HEK293 (cell line): ENCODE results near the gene LPCAT1.

Experiments
- CTCF ChIA-PET: fragments of 350-600 bp; formaldehyde crosslinking; extraction: SDS; loops from one replicate; lab custom pipeline; 2021; ENCODE audit warnings: antibody characterized with exemption; lab: Yijun Ruan, JAX
- POLR2A ChIA-PET: fragments of 300-600 bp; formaldehyde crosslinking; extraction: SDS; loops from one replicate; lab custom pipeline; 2020; ENCODE audit warnings: antibody characterized with exemption, inconsistent platforms; lab: Yijun Ruan, JAX
- H3K27ac ChIP-seq: fragments of 200-500 bp; sonication (Bioruptor generic); 2 replicates; pipeline ENCODE4 v1.5.1; 2014; ENCODE audit warnings: low read depth, low read length, control low read depth, inconsistent platforms; ENCODE audit errors: extremely low read depth
- H3K36me3 ChIP-seq, 2 experiments: fragments of 200-500 bp in 1 of 2; sonication (Bioruptor generic) in 1 of 2; 1 replicate in 1 of 2; 2 replicates in 1 of 2; pipeline ENCODE4 v1.5.1; 2014 to 2017; ENCODE audit warnings: inconsistent platforms in 2 of 2, low read length in 2 of 2; ENCODE audit not compliant: control insufficient read depth in 2 of 2, insufficient read depth in 1 of 2
- H3K4me1 ChIP-seq: fragments of 200-500 bp; sonication (Bioruptor generic); 2 replicates; pipeline ENCODE4 v1.5.1; 2014; ENCODE audit warnings: mild to moderate bottlenecking, low read length, inconsistent platforms; ENCODE audit not compliant: control insufficient read depth, insufficient read depth
- H3K4me3 ChIP-seq: 2 replicates; pipeline ENCODE4 v1.5.1; 2011; ENCODE audit warnings: low read depth, mild to moderate bottlenecking, control low read depth, low read length, moderate library complexity
- H3K9me3 ChIP-seq: fragments of 200-500 bp; sonication (Bioruptor generic); 2 replicates; pipeline ENCODE4 v1.5.1; 2014; ENCODE audit warnings: low read depth, low read length, inconsistent platforms; ENCODE audit not compliant: control insufficient read depth, insufficient read depth
- BCL11A ChIP-seq: fragments of 450-650 bp; formaldehyde crosslinking; IDR thresholded peaks from 2 replicates; pipeline ENCODE4 v1.5.1; 2016; ENCODE audit warnings: low read depth, missing biosample characterization, missing genetic modification characterization
- BCL11B ChIP-seq: fragments of 450-650 bp; formaldehyde crosslinking; IDR thresholded peaks from 2 replicates; pipeline ENCODE4 v1.5.1; 2016; ENCODE audit warnings: low read depth, missing biosample characterization, missing genetic modification characterization
- GLIS1 ChIP-seq: fragments of 450-650 bp; formaldehyde crosslinking; IDR thresholded peaks from 2 replicates; pipeline ENCODE4 v1.5.1; 2016; ENCODE audit warnings: missing biosample characterization, missing genetic modification characterization
- INSM2 ChIP-seq: fragments of 450-650 bp; formaldehyde crosslinking; IDR thresholded peaks from 2 replicates; pipeline ENCODE4 v1.5.1; 2016; ENCODE audit warnings: missing biosample characterization, missing genetic modification characterization
- MYNN ChIP-seq: fragments of 450-650 bp; formaldehyde crosslinking; IDR thresholded peaks from 2 replicates; pipeline ENCODE4 v1.5.1; 2016; ENCODE audit warnings: missing biosample characterization, missing genetic modification characterization, borderline replicate concordance
- ZBTB10 ChIP-seq: fragments of 450-650 bp; formaldehyde crosslinking; IDR thresholded peaks from 2 replicates; pipeline ENCODE4 v1.5.1; 2016; ENCODE audit warnings: missing biosample characterization, missing genetic modification characterization
- ZBTB17 ChIP-seq: fragments of 450-650 bp; formaldehyde crosslinking; IDR thresholded peaks from 2 replicates; pipeline ENCODE4 v1.5.1; 2016; ENCODE audit warnings: missing biosample characterization, missing genetic modification characterization
- ZBTB20 ChIP-seq: fragments of 450-650 bp; formaldehyde crosslinking; IDR thresholded peaks from 2 replicates; pipeline ENCODE4 v1.5.1; 2016; ENCODE audit warnings: missing biosample characterization, missing genetic modification characterization
- ZFP37 ChIP-seq: fragments of 450-650 bp; formaldehyde crosslinking; IDR thresholded peaks from 2 replicates; pipeline ENCODE4 v1.5.1; 2016; ENCODE audit warnings: missing biosample characterization, missing genetic modification characterization
- ZIC2 ChIP-seq: fragments of 450-650 bp; formaldehyde crosslinking; IDR thresholded peaks from 2 replicates; pipeline ENCODE4 v1.5.1; 2016; ENCODE audit warnings: missing biosample characterization, missing genetic modification characterization
- ZNF148 ChIP-seq: fragments of 450-650 bp; formaldehyde crosslinking; IDR thresholded peaks from 2 replicates; pipeline ENCODE4 v1.5.0; 2017; ENCODE audit warnings: missing biosample characterization, missing genetic modification characterization, borderline replicate concordance
- ZNF211 ChIP-seq: fragments of 450-650 bp; formaldehyde crosslinking; IDR thresholded peaks from 2 replicates; pipeline ENCODE4 v1.5.1; 2016; ENCODE audit warnings: low read depth, missing biosample characterization, missing genetic modification characterization
- ZNF23 ChIP-seq: fragments of 450-650 bp; formaldehyde crosslinking; IDR thresholded peaks from 2 replicates; pipeline ENCODE4 v1.5.1; 2016; ENCODE audit warnings: missing biosample characterization, missing genetic modification characterization, borderline replicate concordance
- ZNF274 ChIP-seq, 2 experiments: fragments of 200-500 bp in 1 of 2; fragments of 450-650 bp in 1 of 2; sonication (Bioruptor generic) in 1 of 2; formaldehyde crosslinking in 1 of 2; IDR thresholded peaks; 2 replicates each; pipeline versions ENCODE4 v1.5.1 to v1.6.1; 2014 to 2016; ENCODE audit warnings: borderline replicate concordance in 1 of 2, inconsistent platforms in 1 of 2, low read length in 1 of 2, missing biosample characterization in 1 of 2, missing genetic modification characterization in 1 of 2
- ZNF335 ChIP-seq: fragments of 450-650 bp; formaldehyde crosslinking; conservative IDR thresholded peaks from 2 replicates; pipeline ENCODE4 v1.5.1; 2016; ENCODE audit warnings: missing biosample characterization, missing genetic modification characterization
- ZNF341 ChIP-seq: fragments of 450-650 bp; formaldehyde crosslinking; IDR thresholded peaks from 2 replicates; pipeline ENCODE4; 2016; ENCODE audit warnings: low read depth, missing biosample characterization, missing genetic modification characterization
- ZNF398 ChIP-seq: fragments of 450-650 bp; formaldehyde crosslinking; IDR thresholded peaks from 2 replicates; pipeline ENCODE4 v1.5.1; 2017; ENCODE audit warnings: missing biosample characterization, missing genetic modification characterization
- ZNF529 ChIP-seq: fragments of 450-650 bp; formaldehyde crosslinking; IDR thresholded peaks from 2 replicates; pipeline ENCODE4 v1.5.1; 2017; ENCODE audit warnings: missing genetic modification characterization, missing biosample characterization; ENCODE audit not compliant: insufficient replicate concordance
- ZNF600 ChIP-seq: fragments of 450-650 bp; formaldehyde crosslinking; IDR thresholded peaks from 2 replicates; pipeline ENCODE4 v1.5.1; 2016; ENCODE audit warnings: missing biosample characterization, missing genetic modification characterization
- ZSCAN23 ChIP-seq: fragments of 450-650 bp; formaldehyde crosslinking; IDR thresholded peaks from 2 replicates; pipeline ENCODE4 v1.5.1; 2016; ENCODE audit warnings: missing biosample characterization, missing genetic modification characterization
- ZSCAN30 ChIP-seq: fragments of 450-650 bp; IDR thresholded peaks from 2 replicates; pipeline ENCODE4 v1.5.1; 2018; ENCODE audit warnings: missing biosample characterization, mild to moderate bottlenecking, missing genetic modification characterization, moderate library complexity

Gene LPCAT1

GRCh38 chr5:1525624-1526189, 1.9 kb upstream of the LPCAT1 start:
- Histone ChIP-seq H3K9me3 (no peaks in the 10 kb centered on the region), H3K4me3 (no peak overlapping the region), H3K27ac (no peak overlapping the region), H3K36me3 (peaks cover 6 to 11% of the 10 kb centered on the region in 2 experiments), H3K4me1 (peaks cover 20% of the 10 kb centered on the region)
- CTCF ChIA-PET, result no interaction called here
- POLR2A ChIA-PET, result no interaction called here
- TF ChIP-seq ZIC2 (no peak), ZBTB10 (tag by site-specific recombination) (no peak), ZNF23 (tag by site-specific recombination) (no peak), ZNF529 (no peak)

- no peak overlapping the region for H3K4me3 ChIP-seq
- POLR2A ChIA-PET, result interaction anchor here (1.3 kb wide), 1 partner anchor 69 kb away, joined by 3 read pairs; no protein-coding TSS in a partner anchor
- no peak overlapping the region for H3K27ac ChIP-seq
- H3K9me3 ChIP-seq, result no peaks in the 10 kb centered on the region
- peaks cover 13 to 15% of the 10 kb centered on the region in 2 experiments for H3K36me3 ChIP-seq
- TF ChIP-seq ZNF211 (tag by site-specific recombination) (no peak), GLIS1 (tag by site-specific recombination) (peak; percentile 47; the same call in 1 of the 2 replicates), MYNN (tag by site-specific recombination) (peak; percentile 85; the same call in 1 of the 2 replicates)
- TF ChIP-seq, all 188 proteins: peak for 2
- CTCF ChIA-PET, result no interaction called here
- H3K4me1 ChIP-seq, result peaks cover 20% of the 10 kb centered on the region
Measured at GRCh38 chr5:1524799-1525623, 1.3 kb upstream of the LPCAT1 start.

GRCh38 chr5:1524481-1524798, 680 bp upstream of the LPCAT1 start:
- POLR2A ChIA-PET, result interaction anchor here (1.3 to 1.5 kb wide), 2 partner anchors 21 to 69 kb away, joined by 3 to 4 read pairs; no protein-coding TSS in a partner anchor
- peaks cover 20% of the 10 kb centered on the region for H3K4me1 ChIP-seq
- peak overlapping the region; percentile 64 for H3K4me3 ChIP-seq
- peak overlapping the region; percentile 67; the same call in 1 of the 2 replicates for H3K27ac ChIP-seq
- H3K36me3 ChIP-seq, result peaks cover 16 to 20% of the 10 kb centered on the region in 2 experiments
- no peaks in the 10 kb centered on the region for H3K9me3 ChIP-seq
- CTCF ChIA-PET, result no interaction called here
- TF ChIP-seq ZNF398 (tag by site-specific recombination) (no peak), ZSCAN23 (tag by site-specific recombination) (no peak), BCL11B (tag by site-specific recombination) (peak; percentile 12; the same call in 1 of the 2 replicates), ZNF148 (tag by site-specific recombination) (no peak), BCL11A (no peak), ZBTB17 (no peak), ZNF600 (tag by site-specific recombination) (no peak), INSM2 (tag by site-specific recombination) (no peak), ZNF274 (IDR thresholded peaks at IDR 0.05; ENCODE audit: low read length) (no peak), ZNF274 (tag by site-specific recombination; IDR thresholded peaks at IDR 0.05; ENCODE audit: borderline replicate concordance) (no peak), ZFP37 (tag by site-specific recombination) (no peak), ZNF341 (tag by site-specific recombination) (peak; percentile 62; the same call in 1 of the 2 replicates), ZBTB20 (tag by site-specific recombination) (peak; percentile 80), ZNF335 (tag by site-specific recombination) (peak; percentile 95), ZSCAN30 (tag by site-specific recombination) (no peak)
